ENCODE results near the gene TFCP2L1. TPM values are rescaled to one million over a fixed set of nuclear protein-coding genes. Genes with fewer than 3 reads are reported as not detected.

The TFCP2L1 gene
- total RNA-seq, 4 donors from 2014 or later, result 18.3 to 75.8 (median 49.3) TPM

- intact Hi-C loops (cut with DNase I; ENCODE audit: low total_unique reads), result no loop called here
- TF ChIP-seq POLR2A (IDR thresholded peaks at IDR 0.05), result no peak
- TF ChIP-seq CTCF (IDR thresholded peaks at IDR 0.05), result no peak
- DNase-seq (ENCODE audit: low spot score in 2 of 2), result no peak
- H3K4me3 ChIP-seq (ENCODE audit: low read depth, poor library complexity, severe bottlenecking), result no peak overlapping the region
- WGBS, 2 donors, result 84 to 85% methylated on average over 29 to 30 of the region's 33 CpGs
These were observed 72.2 kb downstream of the TFCP2L1 start for GRCh38 chr2:121212661-121213325.

GRCh38 chr2:121211689-121212151 is 73.3 kb downstream of the TFCP2L1 start:
- no peak overlapping the region for H3K4me3 ChIP-seq (ENCODE audit: low read depth, poor library complexity, severe bottlenecking)
- WGBS, 2 donors, result 85 to 87% methylated on average over 8 of the region's 8 CpGs
- DNase-seq (ENCODE audit: low spot score in 2 of 2), result no peak
- TF ChIP-seq POLR2A (IDR thresholded peaks at IDR 0.05) (no peak), CTCF (IDR thresholded peaks at IDR 0.05) (no peak)
- intact Hi-C loops (cut with DNase I; ENCODE audit: low total_unique reads), result no loop called here

DNA sequence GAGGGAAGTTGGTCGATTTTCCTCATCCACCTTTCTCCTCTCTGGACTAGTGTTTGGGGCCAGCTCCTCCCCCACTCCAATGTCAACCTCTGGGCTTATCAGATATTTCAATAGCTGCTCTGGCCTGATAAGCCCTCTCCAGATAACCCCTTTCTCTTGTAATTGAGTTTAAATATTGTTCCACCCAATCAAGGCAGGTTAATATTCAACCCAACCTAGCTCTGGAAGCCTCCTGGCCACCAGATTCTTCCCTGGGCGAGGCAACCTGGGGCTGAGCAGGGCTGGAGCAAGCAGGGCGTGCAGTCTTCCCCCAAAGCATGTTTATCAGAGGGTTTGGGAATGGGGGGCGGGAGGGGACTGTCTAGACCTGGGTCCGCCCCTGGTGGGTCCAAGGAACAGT is 73.8 kb downstream of the TFCP2L1 start:
- no peak overlapping the region for H3K4me3 ChIP-seq (ENCODE audit: low read depth, poor library complexity, severe bottlenecking)
- 77 to 82% methylated on average over 5 of the region's 5 CpGs for whole genome bisulfite sequencing, 2 donors
- intact Hi-C loops (cut with DNase I; ENCODE audit: low total_unique reads), result no loop called here
- no peak for DNase-seq (ENCODE audit: low spot score in 2 of 2)
- no peak for TF ChIP-seq CTCF (IDR thresholded peaks at IDR 0.05)
- no peak for TF ChIP-seq POLR2A (IDR thresholded peaks at IDR 0.05)

DNA sequence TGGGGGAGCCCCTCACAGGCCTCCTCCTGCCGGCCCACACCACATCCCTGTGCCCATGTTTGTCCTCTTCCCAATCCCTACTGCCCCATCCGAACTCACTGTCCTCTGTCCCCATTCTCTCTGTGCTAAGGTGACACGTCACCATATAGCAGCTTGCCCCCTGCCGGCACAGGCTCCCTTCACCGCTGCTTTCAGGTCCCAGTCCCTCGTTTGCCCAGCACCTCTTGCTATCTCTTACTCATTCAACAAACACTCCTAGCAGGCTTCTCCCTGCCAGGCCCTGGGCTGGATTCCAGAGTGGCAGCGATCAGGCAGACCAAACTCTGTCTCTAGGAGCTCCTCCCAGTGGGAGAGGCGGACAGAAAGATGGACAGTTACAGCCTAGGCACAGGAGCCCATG is 74.3 kb downstream of the TFCP2L1 start:
- 59 to 65% methylated on average over 8 of the region's 8 CpGs for WGBS, 2 donors
- TF ChIP-seq CTCF (IDR thresholded peaks at IDR 0.05) (no peak), POLR2A (IDR thresholded peaks at IDR 0.05) (no peak)
- no peak for DNase-seq (ENCODE audit: low spot score in 2 of 2)
- no peak overlapping the region for H3K4me3 ChIP-seq (ENCODE audit: low read depth, poor library complexity, severe bottlenecking)
- intact Hi-C loops (cut with DNase I; ENCODE audit: low total_unique reads), result no loop called here

DNA sequence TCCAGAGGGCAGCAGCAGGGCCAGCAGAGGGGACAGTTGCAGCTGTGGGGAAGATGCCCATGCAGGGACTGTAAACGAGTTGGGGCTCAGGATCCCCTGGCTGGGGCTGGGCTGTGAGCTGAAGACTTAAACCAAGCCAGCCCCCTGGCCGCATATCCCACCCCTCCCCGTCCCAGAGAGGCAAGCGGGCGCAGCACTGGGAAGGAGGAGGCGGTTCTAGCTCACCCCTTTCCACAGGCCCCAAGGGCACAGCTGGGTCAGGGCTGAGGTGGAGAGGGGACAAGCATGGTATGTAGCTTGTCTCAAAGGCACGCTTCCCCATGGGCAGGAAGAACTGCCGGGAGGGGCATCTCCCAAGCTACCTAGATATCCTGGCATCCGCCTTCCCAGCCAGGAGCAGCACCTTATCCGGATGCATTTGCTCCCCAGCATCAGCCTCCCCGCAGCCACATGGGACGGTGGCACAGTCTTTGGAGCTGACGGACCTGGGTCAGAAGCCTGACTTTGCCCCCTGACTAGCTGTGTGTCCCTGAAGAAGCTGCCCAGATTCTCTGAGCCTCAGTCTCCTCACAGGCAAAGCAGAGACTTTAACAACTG is 75.9 kb downstream of the TFCP2L1 start:
- no peak for TF ChIP-seq CTCF (IDR thresholded peaks at IDR 0.05)
- no peak for TF ChIP-seq POLR2A (IDR thresholded peaks at IDR 0.05)
- no peak overlapping the region for H3K4me3 ChIP-seq (ENCODE audit: low read depth, poor library complexity, severe bottlenecking)
- intact Hi-C loops (cut with DNase I; ENCODE audit: low total_unique reads), result no loop called here
- WGBS, 2 donors, result 89 to 91% methylated on average over 9 to 13 of the region's 13 CpGs
- no peak for DNase-seq (ENCODE audit: low spot score in 2 of 2)
